Skeletal muscle cell (primary cell): ENCODE results near the gene PRAMEF12.
"Not testable (repeated sequence)": the region's sequence is repeated elsewhere in the genome, so short reads cannot be mapped to it uniquely, and the experiment has no call there.

Experiments used
- DNase-seq: peaks from one replicate; pipeline ENCODE4 v3.0.0-alpha.2; 2010; ENCODE audit warnings: low read depth
- H3K4me3 ChIP-seq: 2 replicates; pipeline ENCODE4 v1.5.1; 2011; ENCODE audit warnings: low read depth, mild to moderate bottlenecking, control low read depth, low read length, moderate library complexity

Gene PRAMEF12

DNA sequence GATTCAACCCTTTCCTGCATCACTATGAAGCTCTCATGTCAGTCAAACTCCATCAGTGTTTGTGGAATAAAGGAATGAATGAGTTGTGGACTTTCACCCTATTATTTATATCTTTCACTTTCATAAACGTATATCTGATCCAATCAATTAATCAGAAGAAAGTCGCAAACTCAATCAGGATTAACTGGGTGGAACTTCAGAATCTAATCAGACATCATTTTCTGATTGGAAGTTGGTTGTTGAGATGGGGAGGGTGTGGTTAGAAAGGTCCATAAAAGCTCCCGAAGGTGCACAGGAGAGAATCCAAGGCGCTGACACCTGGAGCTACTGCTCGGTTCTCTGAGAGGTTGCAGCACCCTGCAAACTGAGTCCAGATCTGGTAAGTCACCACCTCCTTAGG is at the start of gene PRAMEF12:
Gene PRAMEF12, plus strand, starts transcription at position 301 of the 400 bp plus-strand sequence. CDS start 1,130 bp downstream, outside the sequence.
- DNase-seq: no peak

GRCh38 chr1:12728391-12728790 is 45.1 kb upstream of the PRAMEF12 start:
- H3K4me3 ChIP-seq: no peak overlapping the region
- DNase-seq: no peak

More for the DNA sequence above, at the start of gene PRAMEF12:
- H3K4me3 ChIP-seq: no peak within 1 kb of the TSS

GRCh38 chr1:12730156-12730555 is 43.4 kb upstream of the PRAMEF12 start:
- H3K4me3 ChIP-seq: no peak overlapping the region
- DNase-seq: no peak

GRCh38 chr1:12731084-12731483 is 42.5 kb upstream of the PRAMEF12 start:
- H3K4me3 ChIP-seq, DNase-seq: not testable (repeated sequence)

GRCh38 chr1:12734651-12735050 is 38.9 kb upstream of the PRAMEF12 start:
- no peak for DNase-seq
- H3K4me3 ChIP-seq: no peak overlapping the region

DNA sequence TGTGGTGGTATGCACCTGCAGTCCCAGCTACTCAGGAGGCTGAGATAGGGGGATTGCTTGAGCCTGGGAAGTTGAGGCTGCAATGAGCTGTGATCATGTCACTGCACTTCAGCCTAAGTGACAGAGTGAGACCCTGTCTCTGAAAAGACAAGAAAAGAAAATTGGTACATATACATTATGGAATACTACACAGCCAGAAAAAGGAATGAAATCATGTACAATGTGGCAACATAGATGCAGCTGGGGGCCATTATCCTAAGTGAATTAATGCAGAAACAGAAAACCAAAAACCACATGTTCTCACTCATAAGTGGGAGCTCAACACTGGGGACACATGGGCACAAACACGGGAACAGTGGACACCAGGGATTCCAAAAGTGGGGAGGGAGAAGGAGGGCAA is 34.6 kb upstream of the PRAMEF12 start:
- H3K4me3 ChIP-seq: no peak overlapping the region
- DNase-seq: no peak

GRCh38 chr1:12739613-12740012 is 33.9 kb upstream of the PRAMEF12 start:
- DNase-seq: no peak
- H3K4me3 ChIP-seq: no peak overlapping the region

GRCh38 chr1:12741946-12742345 is 31.6 kb upstream of the PRAMEF12 start:
- no peak overlapping the region for H3K4me3 ChIP-seq
- no peak for DNase-seq

DNA sequence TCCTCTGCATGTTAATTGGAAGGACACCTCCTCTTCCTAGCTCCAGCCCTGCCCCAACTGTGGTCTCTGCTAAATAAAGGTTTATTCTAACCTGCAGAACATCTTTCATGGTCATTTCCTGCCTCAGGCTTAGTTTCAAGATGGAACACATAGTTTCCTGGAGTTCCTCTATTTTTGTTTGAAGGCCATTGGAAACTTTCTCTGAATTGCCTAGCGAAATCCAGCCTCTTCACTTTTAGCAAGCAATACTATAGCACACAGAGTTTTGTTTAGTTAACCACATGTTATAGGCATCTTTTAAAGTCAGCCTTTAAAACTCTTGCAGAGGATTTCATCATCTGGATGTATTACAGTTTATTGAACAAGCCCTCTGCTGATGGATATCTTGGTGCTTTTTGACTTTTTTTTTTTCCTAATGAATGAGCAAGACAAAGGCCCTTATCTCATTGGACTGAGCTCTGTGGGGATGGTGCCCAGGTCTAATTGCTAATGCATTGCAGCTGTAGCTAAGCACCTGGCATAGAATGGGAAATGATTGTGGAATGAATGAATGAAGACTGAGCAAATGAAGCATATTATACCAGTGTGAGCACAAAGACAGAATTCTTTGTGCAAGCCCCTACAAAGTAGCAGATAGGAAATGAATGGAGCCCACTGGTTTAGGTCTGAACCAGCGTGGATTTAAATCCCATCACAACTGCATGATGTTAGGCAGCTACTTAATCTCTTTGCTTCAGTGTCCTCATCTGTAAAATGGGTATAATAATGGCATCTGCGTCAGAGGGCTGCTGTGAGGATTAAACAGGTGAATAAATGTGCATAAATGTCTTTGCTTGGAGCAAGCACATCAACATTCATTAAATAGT is 28.2 kb upstream of the PRAMEF12 start:
- H3K4me3 ChIP-seq: no peak overlapping the region
- DNase-seq: no peak

DNA sequence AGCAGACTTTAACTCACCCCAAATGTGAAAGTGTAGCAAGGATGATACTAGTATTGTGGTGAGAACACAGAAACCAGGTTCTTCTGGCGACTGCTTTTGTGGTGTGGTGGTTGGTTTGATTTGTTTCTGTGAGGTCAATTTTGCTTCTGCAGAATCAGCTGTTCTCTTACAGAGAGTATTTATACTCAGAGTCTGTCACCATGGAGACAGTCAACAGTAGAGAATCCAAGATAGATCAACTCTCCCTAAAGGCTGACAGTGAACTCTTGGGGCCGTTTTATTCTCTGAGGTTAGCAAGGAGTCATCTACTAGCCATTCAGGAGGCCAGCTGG is 27.6 kb upstream of the PRAMEF12 start, which contains the start of gene CFAP107:
Gene CFAP107, plus strand, starts transcription at position 209 of the 332 bp plus-strand sequence. CDS start 231 bp downstream, outside the sequence.
- DNase-seq: no peak
- H3K4me3 ChIP-seq: no peak within 1 kb of the TSS

- DNase-seq: no peak
These were observed 24.7 kb upstream of the PRAMEF12 start for GRCh38 chr1:12748778-12749355.

DNA sequence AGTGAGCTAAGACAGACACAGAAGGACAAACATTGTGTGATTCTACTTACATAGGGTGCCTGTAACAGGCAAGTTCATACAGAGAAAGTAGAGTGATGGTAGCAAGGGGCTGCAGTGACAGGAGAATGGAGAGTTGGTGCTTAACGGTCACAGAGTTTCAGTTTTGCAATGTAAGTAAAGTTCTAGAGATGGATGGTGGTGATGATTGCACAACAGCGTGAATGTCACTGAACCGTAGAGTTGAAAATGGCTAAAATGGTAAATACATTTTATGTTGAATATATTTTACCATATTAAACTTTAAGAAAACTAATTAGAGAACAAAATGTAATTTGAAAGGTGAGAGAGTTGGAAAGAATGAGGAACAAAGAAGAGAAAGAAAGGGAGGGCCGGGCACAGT is 18.8 kb upstream of the PRAMEF12 start:
- no peak overlapping the region for H3K4me3 ChIP-seq
- DNase-seq: no peak

More at GRCh38 chr1:12748778-12749355, 24.7 kb upstream of the PRAMEF12 start:
- H3K4me3 ChIP-seq: no peak overlapping the region

DNA sequence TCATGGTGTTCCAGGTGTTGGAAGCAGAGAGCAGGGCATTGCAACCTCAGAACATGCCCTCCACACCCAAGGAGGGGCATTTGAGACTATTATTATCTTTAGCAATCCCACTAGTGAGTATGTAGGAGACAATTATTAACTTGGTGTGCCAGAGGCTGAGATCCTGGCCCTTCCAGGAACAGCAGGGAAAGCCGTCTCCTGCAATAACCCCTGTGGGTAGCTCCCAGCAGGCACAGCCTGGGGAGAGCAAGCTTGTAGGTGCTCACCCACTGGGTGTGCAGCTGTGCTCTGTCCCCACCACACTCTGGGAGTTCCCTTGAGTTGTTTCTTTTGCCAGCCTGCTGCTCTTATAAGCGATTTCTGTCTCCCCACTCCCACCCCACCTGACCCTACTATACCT is 17.3 kb upstream of the PRAMEF12 start:
- no peak overlapping the region for H3K4me3 ChIP-seq
- DNase-seq: no peak

DNA sequence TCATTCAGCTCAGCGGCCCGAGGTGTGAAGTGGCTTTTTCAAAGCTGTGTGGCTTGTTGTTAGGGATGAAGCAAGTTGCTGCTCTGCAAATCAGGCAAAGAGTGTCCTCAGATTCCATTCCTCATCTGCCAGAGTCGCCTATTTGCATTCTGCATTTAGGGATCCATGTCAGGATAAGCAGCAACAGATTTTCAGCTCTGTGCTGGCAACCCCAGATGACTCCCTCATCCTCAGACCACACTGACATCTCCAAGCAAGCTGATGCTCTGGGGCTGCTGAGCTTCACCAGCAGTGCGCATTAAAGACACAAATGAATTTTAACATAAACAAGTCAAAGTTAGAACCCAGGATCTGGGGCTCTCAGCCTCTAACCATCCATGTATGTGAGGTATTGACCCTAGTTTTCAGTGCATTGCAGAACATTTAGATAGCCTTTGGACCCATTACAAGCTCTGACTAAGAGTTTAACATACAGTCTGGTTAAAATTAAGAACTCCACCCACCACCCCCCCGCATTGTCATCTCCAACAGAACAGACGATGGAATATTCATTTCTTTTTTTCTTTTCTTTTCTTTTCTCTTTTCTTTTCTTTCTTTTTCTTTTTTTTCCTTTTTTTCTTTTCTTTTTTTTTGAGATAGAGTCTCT is 16.6 kb upstream of the PRAMEF12 start:
- no peak overlapping the region for H3K4me3 ChIP-seq
- DNase-seq: no peak

- no peak overlapping the region for H3K4me3 ChIP-seq
- DNase-seq: no peak
These were observed 15.7 kb upstream of the PRAMEF12 start for GRCh38 chr1:12757836-12758235.

DNA sequence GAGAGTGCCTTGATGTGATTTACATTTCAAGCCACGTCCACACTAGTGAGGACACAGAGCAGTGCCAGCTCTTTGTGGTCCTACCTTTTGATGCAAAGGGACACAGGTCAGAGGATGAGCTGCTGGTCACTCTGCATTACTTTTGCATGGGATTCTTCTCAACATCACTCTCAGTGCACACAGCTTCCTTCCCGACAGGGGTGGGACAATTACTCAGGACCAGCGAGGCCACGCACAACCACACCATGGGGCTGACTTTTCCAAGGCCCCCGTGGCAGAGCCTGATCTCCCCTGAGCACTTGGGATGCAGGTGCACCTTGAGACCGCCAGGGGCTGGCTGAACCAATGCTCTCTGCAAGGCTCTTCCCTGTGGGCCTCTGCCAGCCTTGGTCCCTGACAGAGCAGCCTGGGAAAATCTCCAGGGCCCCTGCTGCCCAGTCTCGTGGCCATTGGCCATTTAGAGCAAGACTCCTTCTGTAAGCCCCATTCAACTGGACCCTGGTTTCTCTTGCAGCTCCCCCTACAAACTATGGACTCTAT is 13.2 kb upstream of the PRAMEF12 start:
- H3K4me3 ChIP-seq: no peak overlapping the region
- DNase-seq: no peak

DNA sequence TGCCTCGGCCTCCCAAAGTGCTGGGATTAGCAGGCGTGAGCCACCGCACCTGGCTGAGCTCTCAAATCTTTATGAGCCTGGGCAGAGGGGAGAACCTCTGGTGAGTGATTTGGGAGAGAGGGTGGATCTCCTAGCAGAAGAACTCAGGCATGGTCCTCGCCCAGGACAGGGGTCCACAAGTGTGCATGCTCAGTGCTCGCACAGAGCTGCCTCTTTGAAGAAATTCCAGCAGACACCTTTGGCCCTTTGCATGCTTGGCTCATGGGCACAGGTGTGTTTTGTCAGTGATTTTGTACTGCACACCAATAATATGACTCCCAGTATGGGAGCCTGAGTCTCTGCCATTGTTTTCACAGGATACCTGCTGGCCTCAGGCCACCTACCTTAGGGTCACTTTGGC is 11.8 kb upstream of the PRAMEF12 start:
- H3K4me3 ChIP-seq: no peak overlapping the region
- DNase-seq: no peak

- no peak for DNase-seq
- H3K4me3 ChIP-seq: no peak overlapping the region
These were observed 10.8 kb upstream of the PRAMEF12 start for GRCh38 chr1:12762766-12763165.

DNA sequence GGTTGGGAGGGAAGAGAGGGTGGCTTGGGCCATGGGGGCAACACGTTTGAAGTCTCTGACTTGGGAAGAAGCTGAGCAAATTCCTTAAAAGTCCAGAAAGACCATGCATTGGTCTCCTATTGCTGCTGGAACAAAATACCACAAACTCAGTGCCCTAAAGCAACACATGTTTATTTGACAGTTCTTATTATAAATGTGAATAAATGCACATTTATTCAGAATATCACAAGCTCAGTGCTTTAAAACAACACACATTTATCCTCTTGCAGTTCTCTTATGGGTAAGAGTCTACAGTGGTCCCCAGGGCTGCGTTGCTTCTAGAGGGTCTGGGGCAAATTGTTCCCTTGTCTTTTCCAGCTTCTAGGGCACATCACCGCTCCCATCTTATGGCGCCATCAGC is 10.1 kb upstream of the PRAMEF12 start:
- DNase-seq: no peak
- H3K4me3 ChIP-seq: no peak overlapping the region

GRCh38 chr1:12764016-12764415 is 9.5 kb upstream of the PRAMEF12 start:
- no peak for DNase-seq

More at GRCh38 chr1:12764016-12764415, 9.5 kb upstream of the PRAMEF12 start:
- no peak overlapping the region for H3K4me3 ChIP-seq
